Fibroblast of villous mesenchyme (primary cell): ENCODE results near the gene RTL1. TPM values are rescaled to one million over a fixed set of nuclear protein-coding genes. Genes with fewer than 3 reads are reported as not detected.

Source experiments
- DNase-seq: peaks from one replicate; pipeline ENCODE4 v3.0.0-alpha.2; 2010; ENCODE audit warnings: low read depth
- H3K4me3 ChIP-seq: 2 replicates; pipeline ENCODE4 v1.5.1; 2011; ENCODE audit warnings: low read depth, mild to moderate bottlenecking, low read length
- CTCF ChIP-seq: IDR thresholded peaks from 2 replicates; pipeline ENCODE4 v1.5.1; 2012; ENCODE audit warnings: low read depth, mild to moderate bottlenecking, low read length; ENCODE audit not compliant: insufficient read depth
- total RNA-seq: library from RNA; depleted of rRNA; stranded (reverse); fragments of >200 nt; gene quantifications from 2 replicates; pipeline ENCODE4 v1.2.3, GENCODE V29; 2012

The RTL1 gene
- total RNA-seq, 1 donor = not detected

GRCh38 chr14:100882991-100883788, 20.3 kb downstream of the RTL1 start:
- DNase-seq = no peak
- H3K4me3 ChIP-seq = no peak overlapping the region
- no peak for TF ChIP-seq CTCF

- H3K4me3 ChIP-seq = no peak overlapping the region
- TF ChIP-seq CTCF = no peak
- DNase-seq = no peak
Observed at GRCh38 chr14:100882026-100882967, 21.2 kb downstream of the RTL1 start.

- no peak for TF ChIP-seq CTCF
- no peak for DNase-seq
- no peak overlapping the region for H3K4me3 ChIP-seq
Observed at GRCh38 chr14:100881211-100882025, 22.1 kb downstream of the RTL1 start.

GRCh38 chr14:100880271-100881101, 23.0 kb downstream of the RTL1 start:
- no peak for TF ChIP-seq CTCF
- H3K4me3 ChIP-seq = no peak overlapping the region
- no peak for DNase-seq

GRCh38 chr14:100879782-100880181, 23.7 kb downstream of the RTL1 start:
- H3K4me3 ChIP-seq = no peak overlapping the region
- DNase-seq = no peak
- no peak for TF ChIP-seq CTCF
